Lung (tissue), 16 donors: ENCODE measurements around the gene SCN2B. TPM values are rescaled to one million over a fixed set of nuclear protein-coding genes. Genes with fewer than 3 reads are reported as not detected.

Source experiments
- ATAC-seq: fragments of 200-7000 bp; cut with Tn5 transposase; one replicate; pipeline ENCODE4 v1.9.1; 2020; ENCODE audit warnings: moderate number of reproducible peaks; ENCODE audit not compliant: insufficient read depth, low FRiP score
- DNase-seq, 3 donors: peaks; one replicate each; pipeline ENCODE4 v3.0.0-alpha.2; 2013 to 2017
- H3K27ac ChIP-seq, 2 donors: one replicate each; pipeline ENCODE4 v1.5.1; 2013; ENCODE audit warnings: mild to moderate bottlenecking in 2 of 2, moderate library complexity in 2 of 2, control low read depth in 1 of 2, inconsistent platforms in 1 of 2, low read depth in 1 of 2, low read length in 1 of 2
- H3K27me3 ChIP-seq, 3 donors: one replicate each; pipeline ENCODE4 v1.5.1; 2013; ENCODE audit warnings: low read length in 2 of 3; ENCODE audit not compliant: control insufficient read depth in 3 of 3, insufficient read depth in 3 of 3
- H3K36me3 ChIP-seq, 4 donors: one replicate each; pipeline ENCODE4 v1.5.1; 2013; ENCODE audit warnings: low read length in 4 of 4, mild to moderate bottlenecking in 1 of 4, moderate library complexity in 1 of 4; ENCODE audit not compliant: control insufficient read depth in 4 of 4, insufficient read depth in 4 of 4
- H3K4me1 ChIP-seq, 5 donors: one replicate each; pipeline ENCODE4 v1.5.1; 2013; ENCODE audit warnings: low read length in 5 of 5, mild to moderate bottlenecking in 2 of 5, moderate library complexity in 1 of 5; ENCODE audit not compliant: control insufficient read depth in 5 of 5, insufficient read depth in 5 of 5
- H3K4me3 ChIP-seq: one replicate; pipeline ENCODE4 v1.5.1; 2013; ENCODE audit warnings: mild to moderate bottlenecking, control low read depth, moderate library complexity
- H3K9ac ChIP-seq, 2 donors: one replicate each; pipeline ENCODE4 v1.5.1; 2013; ENCODE audit warnings: low read length in 2 of 2, control low read depth in 1 of 2; ENCODE audit not compliant: insufficient read depth in 1 of 2
- H3K9me3 ChIP-seq, 4 donors: one replicate each; pipeline ENCODE4 v1.5.1; 2013; ENCODE audit warnings: low read length in 3 of 4, mild to moderate bottlenecking in 1 of 4, moderate library complexity in 1 of 4; ENCODE audit not compliant: control insufficient read depth in 4 of 4, insufficient read depth in 3 of 4
- CTCF ChIP-seq: IDR thresholded peaks from 2 replicates; pipeline ENCODE4 v1.5.1; 2012; ENCODE audit warnings: mild to moderate bottlenecking; ENCODE audit errors: control extremely low read depth, extremely low read depth
- WGBS, 2 donors: extraction: QIAGEN DNeasy Blood & Tissue Kit; methylation state at CpG; one replicate each; pipeline ENCODE4 v1.1.7; 2013; 5-methylcytosine and 5-hydroxymethylcytosine counted together
- long read RNA-seq, 5 donors: transcript quantifications; one replicate each; lab custom pipeline, GENCODE V29; 2026
- polyA plus RNA-seq, 2 donors: library from polyadenylated mRNA; stranded (reverse); fragments of 200-250 nt; gene quantifications; one replicate each; pipeline ENCODE4 v1.2.1, GENCODE V29; 2013
- total RNA-seq, 2 donors: library from RNA; depleted of rRNA in 1 of 2; stranded (reverse); fragments of >200 nt in 1 of 2; gene quantifications; one replicate each; pipeline ENCODE4 v1.2.1, GENCODE V29; 2014 to 2021
- donor health status: control.
- donor health status: control.
- donor health status: Bipolar disorder and iron deficiency.
- donor health status: healthy.
- donor health status: DM: yes; HTN: yes; CAD: no.

Gene SCN2B
- 1 to 10 TPM; 1.0 to 1.6 TPM for total RNA-seq
- polyA plus RNA-seq = under 1 TPM; 0.03 to 0.20 TPM
- long read RNA-seq, donor 1, full-length matches to known transcripts = 2 of 2 reads
- long read RNA-seq, donor 1, partial matches to known transcripts = 0 of 2 reads
- long read RNA-seq, donor 1, other reads (novel, unspliced or antisense) = 0 of 2 reads
- long read RNA-seq, donor 2 = 0 reads
- long read RNA-seq, donor 3, full-length matches to known transcripts = 3 of 3 reads
- long read RNA-seq, donor 3, partial matches to known transcripts = 0 of 3 reads
- long read RNA-seq, donor 3, other reads (novel, unspliced or antisense) = 0 of 3 reads
- long read RNA-seq, donor 4 = 0 reads
- long read RNA-seq, donor 5, full-length matches to known transcripts = 3 of 3 reads
- long read RNA-seq, donor 5, partial matches to known transcripts = 0 of 3 reads
- long read RNA-seq, donor 5, other reads (novel, unspliced or antisense) = 0 of 3 reads

- Histone ChIP-seq H3K4me1 (peaks cover 0 to 33% (median 10%) of the 10 kb centered on the region in 5 donors), H3K36me3 (no peaks in the 10 kb centered on the region), H3K27ac (peak within 1 kb of the TSS; percentile 37 to 92), H3K9me3 (no peaks in the 10 kb centered on the region), H3K27me3 (no peaks in the 10 kb centered on the region), H3K4me3 (no peak within 1 kb of the TSS), H3K9ac (peak within 1 kb of the TSS in 1 of 2 donors; percentile 42)
- 40 to 56% methylated on average over 14 of the region's 14 CpGs for WGBS, 2 donors
- ATAC-seq (no peak), DNase-seq (peak in 2 of 3 donors; percentile 82 to 84)
- TF ChIP-seq CTCF = no peak
Measured at GRCh38 chr11:118175993-118176777, at the start of gene SCN2B. Gene SCN2B, minus strand, starts transcription at chr11:118176639. Its CDS starts 208 bp downstream, at chr11:118176431.

- peak; percentile 43 for ATAC-seq
- peaks cover 0 to 4% (median 0%) of the 10 kb centered on the region in 4 donors for H3K36me3 ChIP-seq
- no peak for DNase-seq
- no peaks in the 10 kb centered on the region for H3K9me3 ChIP-seq
- no peaks in the 10 kb centered on the region for H3K4me1 ChIP-seq
- no peak within 1 kb of the TSS for H3K4me3 ChIP-seq
- H3K9ac ChIP-seq = no peak within 1 kb of the TSS
- 33 to 45% methylated on average over 6 of the region's 6 CpGs for WGBS, 2 donors
- H3K27me3 ChIP-seq = peaks cover 0 to 13% (median 13%) of the 10 kb centered on the region in 3 donors
- peak within 1 kb of the TSS in 1 of 2 donors; percentile 82 for H3K27ac ChIP-seq
- TF ChIP-seq CTCF = no peak
Measured at GRCh38 chr11:118224511-118225188, 48.2 kb upstream of the SCN2B start, which contains the start of gene JAML. Gene JAML, minus strand, starts transcription at chr11:118225011. Its CDS starts 10,145 bp downstream, at chr11:118214866.

- peak overlapping the region in 1 of 2 donors; percentile 82 for H3K27ac ChIP-seq
- no peaks in the 10 kb centered on the region for H3K9me3 ChIP-seq
- peaks cover 0 to 15% (median 13%) of the 10 kb centered on the region in 3 donors for H3K27me3 ChIP-seq
- DNase-seq (no peak), ATAC-seq (no peak)
- H3K4me3 ChIP-seq = no peak overlapping the region
- peaks cover 0 to 4% (median 0%) of the 10 kb centered on the region in 4 donors for H3K36me3 ChIP-seq
- WGBS, 2 donors = 62 to 64% methylated on average over 6 of the region's 6 CpGs
- H3K4me1 ChIP-seq = no peaks in the 10 kb centered on the region
- no peak overlapping the region for H3K9ac ChIP-seq
- TF ChIP-seq CTCF = no peak
Measured at GRCh38 chr11:118223992-118224391, 47.6 kb upstream of the SCN2B start.
